Hematopoietic multipotent progenitor cell treated with erythropoietin and hydrocortisone succinate and interleukin-3 and kit ligand, for 15 days (in vitro differentiated cells): ENCODE results near the gene AEN.

Source experiments
- DNase-seq: peaks from one replicate; pipeline ENCODE4 v3.0.0-alpha.2; 2015; ENCODE audit warnings: low spot score

AEN gene

DNA sequence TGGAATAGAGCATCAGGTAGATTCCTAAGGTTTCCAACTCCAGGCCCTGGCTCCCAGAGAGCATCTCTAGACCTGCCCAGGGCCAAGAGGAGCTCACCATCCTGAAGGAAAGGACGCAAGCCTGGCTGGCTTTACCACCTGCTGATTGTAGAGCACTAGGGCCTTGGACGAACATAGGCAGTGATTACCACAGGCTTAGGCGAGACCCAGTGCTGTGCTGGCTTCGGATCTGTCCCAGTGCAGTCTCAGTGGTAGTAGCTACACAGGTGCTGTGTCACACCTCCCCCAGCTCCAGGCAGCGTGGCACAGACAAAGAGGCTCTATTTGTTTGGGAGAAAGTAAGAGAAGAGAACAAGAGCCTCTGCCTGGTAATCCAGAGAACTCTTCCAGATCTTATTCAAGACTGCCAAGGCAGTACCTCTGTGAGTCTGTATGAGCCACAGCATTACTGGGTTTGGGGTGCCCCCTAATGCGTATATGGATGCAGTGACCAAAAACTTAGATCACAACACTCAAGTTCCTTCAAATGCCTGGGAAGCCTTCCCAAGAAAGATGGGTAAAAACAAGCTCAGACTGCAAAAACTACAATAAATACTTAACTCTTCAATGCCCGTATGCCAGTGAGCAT is 43.1 kb downstream of the AEN start:
- DNase-seq, result peak; percentile 70

DNA sequence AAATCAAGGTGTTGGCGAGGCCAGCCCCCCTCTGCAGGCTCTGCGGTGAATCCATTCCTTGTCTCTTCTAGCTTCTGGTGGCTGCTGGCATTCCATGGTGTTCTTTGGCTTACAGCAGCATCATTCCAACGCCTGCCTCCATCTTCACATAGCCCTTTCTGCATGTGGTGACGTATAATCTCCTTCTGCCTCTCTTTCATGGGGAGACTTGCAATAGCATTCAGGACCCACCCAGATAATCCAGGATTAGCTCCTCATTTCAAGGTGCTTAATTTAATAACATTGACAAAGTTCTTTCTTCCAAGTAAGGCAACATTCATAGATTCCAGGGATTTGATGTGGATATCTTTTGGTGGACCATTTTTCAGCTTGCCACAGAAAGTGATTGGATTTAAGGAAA is 53.5 kb downstream of the AEN start:
- no peak for DNase-seq

DNA sequence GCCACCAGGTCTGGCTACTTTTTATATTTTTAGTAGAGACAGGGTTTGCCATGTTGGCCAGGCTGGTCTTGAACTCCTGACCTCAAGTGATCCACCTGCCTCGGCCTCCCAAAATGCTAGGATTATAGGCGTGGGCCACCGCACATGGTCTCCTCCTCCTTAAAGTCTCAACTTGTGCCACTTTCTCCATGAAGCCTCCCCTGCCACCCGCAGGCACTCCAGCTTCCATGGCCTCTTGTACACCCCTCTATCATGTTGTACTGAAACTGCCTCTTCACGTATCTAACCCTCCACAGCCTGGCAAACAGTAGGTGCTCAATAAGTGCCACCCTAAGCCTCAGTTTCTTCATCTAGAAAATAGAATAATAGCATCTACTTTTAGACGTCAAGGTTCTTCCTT is 57.6 kb downstream of the AEN start:
- DNase-seq, result no peak

DNA sequence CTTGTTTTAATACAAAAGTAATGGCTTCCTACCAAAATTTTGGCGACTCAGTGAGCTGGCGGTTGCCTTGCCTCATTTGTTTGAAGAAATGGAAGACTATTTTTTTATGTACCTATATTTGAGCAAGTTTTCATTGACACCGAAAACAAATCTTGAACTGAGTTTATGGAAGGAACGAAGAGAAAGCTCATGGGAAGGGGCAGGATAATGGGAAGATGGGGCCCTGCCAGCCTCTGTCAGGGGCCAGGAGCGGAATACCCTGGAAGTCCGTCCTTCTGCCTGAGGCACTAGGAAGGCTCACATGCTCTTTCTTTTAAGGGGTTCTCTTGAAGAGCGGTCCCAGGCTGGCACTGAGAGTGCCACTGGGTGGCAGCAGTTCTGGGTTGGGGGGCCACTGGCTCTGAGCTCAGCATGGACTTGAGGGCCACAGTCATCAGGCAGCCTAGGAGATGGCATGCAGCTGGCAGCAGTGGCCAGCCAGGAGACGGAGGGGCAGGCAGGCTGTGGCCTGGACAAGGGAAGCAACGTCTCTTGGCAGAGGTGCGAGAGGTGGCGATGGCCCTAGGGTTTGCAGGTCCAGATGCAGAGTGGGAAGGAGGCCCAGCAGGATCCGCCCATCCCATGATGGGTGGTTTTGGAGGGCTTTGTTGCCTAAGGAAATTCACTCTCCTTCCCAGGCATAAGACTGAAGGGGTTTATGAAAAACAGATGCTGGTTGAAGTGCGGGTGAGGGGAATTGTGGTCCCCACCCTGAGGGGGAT is 59.3 kb downstream of the AEN start:
- no peak for DNase-seq

DNA sequence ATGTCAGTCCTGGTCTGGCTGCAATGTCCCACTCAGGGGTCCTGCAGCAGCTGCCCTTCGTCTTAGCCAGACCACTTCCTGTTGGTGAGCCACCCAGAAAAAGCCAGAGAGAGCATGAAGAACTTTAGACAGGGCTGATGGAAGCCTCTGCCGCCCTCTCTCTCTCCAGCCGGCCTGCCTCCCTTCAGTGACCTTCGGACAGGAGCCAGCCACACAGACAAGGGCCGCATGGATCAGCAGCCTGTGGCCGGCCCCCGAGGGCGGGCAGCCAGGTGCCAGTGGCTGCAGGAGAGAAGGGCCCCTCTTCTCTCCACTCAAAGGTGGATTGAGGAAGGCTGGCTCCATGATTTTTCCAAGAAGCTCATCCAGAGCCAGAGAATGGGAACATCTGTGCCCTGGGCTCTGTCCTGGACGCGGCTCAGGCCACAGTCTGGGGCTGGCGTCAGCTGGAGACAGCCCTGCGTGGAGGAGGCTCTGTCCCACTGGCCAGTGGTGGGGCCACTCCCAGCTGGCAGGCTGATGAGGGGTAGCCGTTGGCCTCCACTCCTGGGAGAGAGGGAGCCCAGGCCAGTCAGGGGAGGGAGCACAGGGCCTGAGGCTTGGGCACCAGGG is 60.6 kb downstream of the AEN start:
- no peak for DNase-seq
